AG09309 (cell line): ENCODE measurements around the gene AKR1C8.
A peak's percentile ranks its signal among the peaks of the same experiment; 100 is the strongest.
"Not testable (repeated sequence)": the region's sequence is repeated elsewhere in the genome, so short reads cannot be mapped to it uniquely, and the experiment has no call there.

Experiments used
- DNase-seq: peaks from one replicate; pipeline ENCODE4 v3.0.0-alpha.2; 2010; ENCODE audit warnings: low read depth
- H3K4me3 ChIP-seq: 2 replicates; pipeline ENCODE4 v1.5.1; 2011; ENCODE audit warnings: mild to moderate bottlenecking, low read depth, low read length, moderate library complexity; ENCODE audit not compliant: control insufficient read depth
- CTCF ChIP-seq: IDR thresholded peaks from 2 replicates; pipeline ENCODE4 v1.5.1; 2011; ENCODE audit warnings: mild to moderate bottlenecking, low read depth, low read length, inconsistent platforms; ENCODE audit not compliant: insufficient read depth, control insufficient read depth; ENCODE audit errors: missing control alignments

AKR1C8 gene

GRCh38 chr10:5184987-5185775, at the start of gene AKR1C8:
Gene AKR1C8 (minus strand): TSS chr10:5185150. CDS start chr10:5185104, 46 bp downstream.
- no peak for DNase-seq
- TF ChIP-seq CTCF = no peak
- H3K4me3 ChIP-seq = no peak within 1 kb of the TSS

- DNase-seq = peak; percentile 52
- H3K4me3 ChIP-seq = no peak overlapping the region
- no peak for TF ChIP-seq CTCF
These were observed 49.3 kb upstream of the AKR1C8 start for GRCh38 chr10:5234106-5234860.

GRCh38 chr10:5233324-5233723, 48.4 kb upstream of the AKR1C8 start:
- DNase-seq = no peak
- TF ChIP-seq CTCF = no peak
- H3K4me3 ChIP-seq = no peak overlapping the region

- no peak for DNase-seq
- H3K4me3 ChIP-seq = no peak overlapping the region
- TF ChIP-seq CTCF = no peak
These were observed 44.1 kb upstream of the AKR1C8 start for GRCh38 chr10:5229019-5229418.

GRCh38 chr10:5222942-5223341, 38.0 kb upstream of the AKR1C8 start:
- H3K4me3 ChIP-seq, DNase-seq: not testable (repeated sequence)

- no peak overlapping the region for H3K4me3 ChIP-seq
- no peak for DNase-seq
- no peak for TF ChIP-seq CTCF
These were observed 34.3 kb upstream of the AKR1C8 start for GRCh38 chr10:5219262-5219661.

- no peak for TF ChIP-seq CTCF
- H3K4me3 ChIP-seq = no peak overlapping the region
- DNase-seq = no peak
These were observed 31.9 kb upstream of the AKR1C8 start for GRCh38 chr10:5216801-5217200.
